Measurements from ENCODE around the gene COX8A.

DNA sequence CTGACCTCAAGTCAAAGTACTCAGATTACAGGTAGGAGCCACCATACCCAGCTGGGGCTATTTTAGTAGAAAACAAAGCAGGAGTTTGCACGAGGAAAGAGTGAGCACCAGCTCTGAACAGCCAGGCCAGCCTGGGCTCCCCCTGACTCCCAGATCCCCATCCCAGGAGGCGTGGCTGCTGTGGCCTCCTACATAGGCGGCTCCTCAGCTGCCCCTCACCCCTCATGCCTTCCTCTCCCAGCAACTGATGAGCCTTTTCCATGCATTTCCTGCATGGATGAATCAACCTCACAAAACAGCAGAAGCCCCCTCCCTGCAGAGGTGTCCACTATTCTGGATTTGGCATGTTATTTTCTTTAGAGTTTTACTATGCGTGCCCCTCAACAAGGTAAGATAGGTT is 50.8 kb downstream of the COX8A start:
- TF ChIP-seq, protein P1, sequence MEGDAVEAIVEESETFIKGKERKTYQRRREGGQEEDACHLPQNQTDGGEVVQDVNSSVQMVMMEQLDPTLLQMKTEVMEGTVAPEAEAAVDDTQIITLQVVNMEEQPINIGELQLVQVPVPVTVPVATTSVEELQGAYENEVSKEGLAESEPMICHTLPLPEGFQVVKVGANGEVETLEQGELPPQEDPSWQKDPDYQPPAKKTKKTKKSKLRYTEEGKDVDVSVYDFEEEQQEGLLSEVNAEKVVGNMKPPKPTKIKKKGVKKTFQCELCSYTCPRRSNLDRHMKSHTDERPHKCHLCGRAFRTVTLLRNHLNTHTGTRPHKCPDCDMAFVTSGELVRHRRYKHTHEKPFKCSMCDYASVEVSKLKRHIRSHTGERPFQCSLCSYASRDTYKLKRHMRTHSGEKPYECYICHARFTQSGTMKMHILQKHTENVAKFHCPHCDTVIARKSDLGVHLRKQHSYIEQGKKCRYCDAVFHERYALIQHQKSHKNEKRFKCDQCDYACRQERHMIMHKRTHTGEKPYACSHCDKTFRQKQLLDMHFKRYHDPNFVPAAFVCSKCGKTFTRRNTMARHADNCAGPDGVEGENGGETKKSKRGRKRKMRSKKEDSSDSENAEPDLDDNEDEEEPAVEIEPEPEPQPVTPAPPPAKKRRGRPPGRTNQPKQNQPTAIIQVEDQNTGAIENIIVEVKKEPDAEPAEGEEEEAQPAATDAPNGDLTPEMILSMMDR (conservative IDR thresholded peaks at IDR 0.05; ENCODE audit: low read depth, low read length): no peak
- TF ChIP-seq EZH2 (IDR thresholded peaks at IDR 0.05; ENCODE audit: low read length, unreplicated experiment) (no peak), EZH2phosphoT487 (IDR thresholded peaks at IDR 0.05; ENCODE audit: borderline replicate concordance, low read length) (no peak)

All from PC-3 (cell line).